Activated T-helper 17 cell treated with anti-CD3 and anti-CD28 coated beads, Interleukin-2, amount 50 U/mL, for 72 hours (primary cell): ENCODE results near the gene ONECUT3. TPM values are rescaled to one million over a fixed set of nuclear protein-coding genes. Genes with fewer than 3 reads are reported as not detected.

ENCODE experiments used
- ATAC-seq: fragments of 150-1000 bp; cut with Tn5 transposase; replicated peaks from 2 replicates; pipeline ENCODE4 v1.10.0; 2021; ENCODE audit warnings: mild to moderate bottlenecking, moderate library complexity
- H3K27ac Mint-ChIP-seq: one replicate; pipeline ENCODE4 v1.8.0; 2022; ENCODE audit warnings: mixed read lengths
- H3K27me3 Mint-ChIP-seq: one replicate; pipeline ENCODE4 v1.8.0; 2022; ENCODE audit warnings: mixed read lengths
- H3K36me3 Mint-ChIP-seq: one replicate; pipeline ENCODE4 v1.8.0; 2022; ENCODE audit warnings: low read depth, mild to moderate bottlenecking, mixed read lengths
- H3K4me1 Mint-ChIP-seq: one replicate; pipeline ENCODE4 v1.8.0; 2022; ENCODE audit warnings: mixed read lengths
- H3K4me3 Mint-ChIP-seq: one replicate; pipeline ENCODE4 v1.8.0; 2022; ENCODE audit warnings: mild to moderate bottlenecking, mixed read lengths
- H3K9me3 Mint-ChIP-seq: one replicate; pipeline ENCODE4 v1.8.0; 2022; ENCODE audit warnings: mixed read lengths
- total RNA-seq, 2 donors: library from RNA; stranded (reverse); gene quantifications; one replicate each; pipeline ENCODE4 v1.2.3, GENCODE V29; 2022

Gene ONECUT3
- total RNA-seq, 2 donors from 2014 or later, result not detected

- no peak for ATAC-seq
- Mint-ChIP-seq H3K4me3 (no peak overlapping the region), H3K9me3 (no peaks in the 10 kb centered on the region), H3K27me3 (peaks cover 5% of the 10 kb centered on the region), H3K27ac (no peak overlapping the region), H3K36me3 (peaks cover 7% of the 10 kb centered on the region), H3K4me1 (no peaks in the 10 kb centered on the region)
These were observed 46.5 kb downstream of the ONECUT3 start for GRCh38 chr19:1799695-1800342.

GRCh38 chr19:1804858-1805257, 51.6 kb downstream of the ONECUT3 start:
- no peaks in the 10 kb centered on the region for H3K4me1 Mint-ChIP-seq

GRCh38 chr19:1805401-1806183, 52.3 kb downstream of the ONECUT3 start:
- H3K27ac Mint-ChIP-seq, result no peak overlapping the region
- no peaks in the 10 kb centered on the region for H3K4me1 Mint-ChIP-seq
- no peak overlapping the region for H3K4me3 Mint-ChIP-seq
- no peaks in the 10 kb centered on the region for H3K36me3 Mint-ChIP-seq
- no peaks in the 10 kb centered on the region for H3K27me3 Mint-ChIP-seq
- no peak for ATAC-seq
- H3K9me3 Mint-ChIP-seq, result no peaks in the 10 kb centered on the region

More at GRCh38 chr19:1804858-1805257, 51.6 kb downstream of the ONECUT3 start:
- no peak for ATAC-seq
- no peak overlapping the region for H3K4me3 Mint-ChIP-seq
- peaks cover 5% of the 10 kb centered on the region for H3K36me3 Mint-ChIP-seq
- H3K9me3 Mint-ChIP-seq, result no peaks in the 10 kb centered on the region
- no peak overlapping the region for H3K27ac Mint-ChIP-seq
- no peaks in the 10 kb centered on the region for H3K27me3 Mint-ChIP-seq

DNA sequence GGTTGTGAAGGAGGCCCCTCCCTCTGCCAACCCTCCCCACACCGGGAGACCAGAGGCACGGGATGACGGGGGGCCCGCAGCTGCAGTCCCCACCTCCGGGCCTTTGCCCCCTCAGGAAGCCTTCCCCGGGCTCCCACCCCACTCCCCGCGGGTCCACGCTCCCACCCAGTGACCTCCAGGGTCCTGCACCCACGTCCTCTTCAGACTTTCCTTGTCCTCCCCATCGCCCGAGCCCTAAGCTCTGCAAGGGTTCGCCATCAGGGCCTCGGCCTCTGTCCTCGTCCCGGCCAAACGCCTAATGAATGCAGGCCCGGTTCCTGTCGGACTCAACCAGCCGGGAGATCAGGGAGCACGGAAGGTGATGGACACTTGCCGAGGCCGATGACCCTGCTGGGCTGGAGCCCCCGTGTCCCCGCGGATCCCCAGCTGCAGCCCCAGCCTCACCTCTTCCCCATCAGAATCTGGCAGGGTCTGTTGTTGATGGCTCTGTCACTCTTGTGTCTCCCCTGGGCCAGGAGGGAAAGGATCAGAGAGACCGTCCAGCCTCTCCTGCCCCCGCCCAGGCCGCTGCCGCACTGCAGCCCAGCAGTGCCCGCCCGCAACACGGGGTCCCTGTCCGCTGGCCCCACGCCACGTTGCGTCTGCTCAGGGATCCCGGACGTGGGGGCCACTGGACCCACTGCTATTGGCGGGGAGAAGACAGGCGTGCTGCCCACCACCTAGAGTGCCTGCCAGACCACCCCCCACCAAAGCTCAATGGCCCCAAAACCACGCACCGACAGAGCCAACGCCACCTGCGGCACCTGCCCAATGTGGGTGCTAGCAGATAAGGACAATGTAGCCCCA, 53.1 kb downstream of the ONECUT3 start:
- Mint-ChIP-seq H3K36me3 (no peaks in the 10 kb centered on the region), H3K27me3 (no peaks in the 10 kb centered on the region), H3K9me3 (no peaks in the 10 kb centered on the region), H3K4me1 (peaks cover 3% of the 10 kb centered on the region), H3K4me3 (no peak overlapping the region), H3K27ac (no peak overlapping the region)
- no peak for ATAC-seq

GRCh38 chr19:1807030-1807694, 53.9 kb downstream of the ONECUT3 start:
- no peak for ATAC-seq
- H3K4me1 Mint-ChIP-seq, result peaks cover 5% of the 10 kb centered on the region
- H3K27me3 Mint-ChIP-seq, result no peaks in the 10 kb centered on the region
- H3K36me3 Mint-ChIP-seq, result no peaks in the 10 kb centered on the region
- H3K9me3 Mint-ChIP-seq, result no peaks in the 10 kb centered on the region
- no peak overlapping the region for H3K4me3 Mint-ChIP-seq
- H3K27ac Mint-ChIP-seq, result no peak overlapping the region

GRCh38 chr19:1807695-1808394, 54.5 kb downstream of the ONECUT3 start:
- peaks cover 9% of the 10 kb centered on the region for H3K4me1 Mint-ChIP-seq
- no peak overlapping the region for H3K4me3 Mint-ChIP-seq
- H3K9me3 Mint-ChIP-seq, result no peaks in the 10 kb centered on the region
- no peaks in the 10 kb centered on the region for H3K27me3 Mint-ChIP-seq
- no peaks in the 10 kb centered on the region for H3K36me3 Mint-ChIP-seq
- no peak for ATAC-seq
- no peak overlapping the region for H3K27ac Mint-ChIP-seq

DNA sequence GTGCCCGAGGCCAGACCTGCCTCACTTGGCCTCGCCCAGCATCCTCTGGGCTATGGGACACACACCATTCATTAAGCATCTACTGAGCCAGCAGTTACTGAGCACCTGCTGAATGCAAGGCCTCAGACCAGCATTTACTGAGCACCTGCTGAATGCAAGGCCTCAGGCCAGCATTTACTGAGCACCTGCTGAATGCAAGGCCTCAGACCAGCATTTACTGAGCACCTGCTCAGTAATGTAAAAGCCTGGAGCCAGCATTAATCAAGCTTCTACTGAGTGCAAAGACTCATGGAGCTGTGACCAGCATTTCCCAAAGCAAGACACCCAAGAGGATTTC, 55.1 kb downstream of the ONECUT3 start:
- H3K36me3 Mint-ChIP-seq, result no peaks in the 10 kb centered on the region
- peaks cover 12% of the 10 kb centered on the region for H3K4me1 Mint-ChIP-seq
- H3K4me3 Mint-ChIP-seq, result no peak overlapping the region
- H3K9me3 Mint-ChIP-seq, result no peaks in the 10 kb centered on the region
- no peaks in the 10 kb centered on the region for H3K27me3 Mint-ChIP-seq
- no peak overlapping the region for H3K27ac Mint-ChIP-seq
- ATAC-seq, result no peak

DNA sequence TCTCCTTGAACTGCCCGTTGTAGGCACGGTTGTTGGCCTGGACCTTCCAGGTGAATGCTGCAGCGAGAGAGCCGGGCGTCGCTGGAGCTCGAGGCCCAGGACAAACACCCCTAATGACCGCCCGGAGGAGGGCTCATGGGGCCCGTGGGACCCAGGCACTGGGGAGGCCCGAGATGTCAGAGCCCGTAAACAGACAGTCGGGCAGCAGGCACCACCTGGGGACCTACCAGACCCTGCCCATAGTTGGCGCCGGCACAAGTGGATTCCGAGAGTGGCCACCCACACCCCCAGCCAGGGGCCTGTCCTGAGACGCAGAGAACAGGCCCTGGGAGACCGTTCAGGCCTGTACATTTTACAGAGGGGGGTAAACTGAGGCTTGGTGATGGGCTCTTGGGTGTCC, 56.4 kb downstream of the ONECUT3 start:
- Mint-ChIP-seq H3K4me3 (no peak overlapping the region), H3K36me3 (no peaks in the 10 kb centered on the region), H3K27me3 (no peaks in the 10 kb centered on the region), H3K27ac (no peak overlapping the region), H3K9me3 (no peaks in the 10 kb centered on the region), H3K4me1 (peaks cover 12% of the 10 kb centered on the region)
- ATAC-seq, result no peak

GRCh38 chr19:1810439-1811160, 57.3 kb downstream of the ONECUT3 start:
- Mint-ChIP-seq H3K9me3 (no peaks in the 10 kb centered on the region), H3K4me1 (peaks cover 12% of the 10 kb centered on the region), H3K27me3 (no peaks in the 10 kb centered on the region), H3K4me3 (peak overlapping the region; percentile 92), H3K36me3 (no peaks in the 10 kb centered on the region), H3K27ac (no peak overlapping the region)
- no peak for ATAC-seq

DNA sequence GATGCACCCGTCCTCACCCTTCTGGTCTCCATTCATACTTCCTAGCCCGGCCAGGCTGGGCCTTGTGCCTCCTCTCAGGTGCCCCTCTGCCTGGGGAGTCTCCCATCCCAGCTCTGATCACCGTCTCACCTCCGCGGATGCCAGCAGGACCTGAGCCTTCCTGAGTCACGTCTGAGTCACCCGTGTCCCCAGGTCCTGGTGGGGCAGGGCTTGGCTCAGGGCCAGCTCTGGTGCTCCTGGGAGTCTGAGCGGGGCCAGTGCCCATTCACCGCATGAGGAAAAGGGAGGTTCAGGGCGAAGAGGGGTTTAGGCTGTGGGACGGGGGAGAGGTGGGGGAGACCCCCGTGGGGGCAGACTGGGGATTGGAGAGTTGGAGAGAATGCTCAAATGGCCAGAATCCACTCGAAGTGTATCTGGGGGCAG, 58.2 kb downstream of the ONECUT3 start:
- Mint-ChIP-seq H3K27ac (peak overlapping the region; percentile 11), H3K27me3 (no peaks in the 10 kb centered on the region), H3K4me3 (peak overlapping the region; percentile 92), H3K9me3 (no peaks in the 10 kb centered on the region), H3K4me1 (peaks cover 12% of the 10 kb centered on the region), H3K36me3 (peaks cover 6% of the 10 kb centered on the region)
- peak; percentile 43 for ATAC-seq

DNA sequence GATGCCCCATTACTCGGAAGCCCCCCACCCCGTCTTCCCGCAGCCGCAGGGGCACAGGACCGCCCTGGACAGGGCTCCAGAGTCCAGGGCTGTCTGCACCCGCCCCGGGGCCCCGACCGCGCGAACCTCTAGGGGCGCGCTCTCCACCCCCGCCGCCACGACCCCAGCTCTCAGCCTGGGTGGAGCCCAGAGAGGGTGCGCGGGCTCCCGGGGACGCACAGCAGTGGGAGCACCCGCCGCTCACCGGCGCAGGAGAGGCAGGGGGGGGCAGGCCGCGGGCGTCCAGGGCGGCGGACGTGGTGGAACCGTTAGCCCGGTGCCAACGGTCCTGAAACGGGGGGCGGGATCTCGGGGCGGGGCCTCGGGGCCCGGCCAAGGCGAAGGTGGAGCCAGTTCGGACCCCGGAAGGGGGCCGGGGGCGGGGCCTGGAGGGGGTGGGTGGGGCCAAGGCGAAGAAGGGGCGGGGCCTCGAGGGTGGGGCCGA, 58.7 kb downstream of the ONECUT3 start, which contains the start of gene ATP8B3:
ATP8B3 (minus strand) TSS at position 335 of the 484 bp plus-strand sequence. CDS start 540 bp downstream, outside the sequence.
- H3K27ac Mint-ChIP-seq, result peak within 1 kb of the TSS; percentile 67

GRCh38 chr19:1812426-1813191, 59.3 kb downstream of the ONECUT3 start:
- peak; percentile 88 for ATAC-seq
- H3K36me3 Mint-ChIP-seq, result peaks cover 6% of the 10 kb centered on the region
- peak overlapping the region; percentile 92 for H3K4me3 Mint-ChIP-seq

More for the DNA sequence above, 58.7 kb downstream of the ONECUT3 start, which contains the start of gene ATP8B3:
- ATAC-seq, result peak; percentile 34
- H3K27me3 Mint-ChIP-seq, result no peaks in the 10 kb centered on the region
- H3K36me3 Mint-ChIP-seq, result peaks cover 6% of the 10 kb centered on the region
- H3K4me1 Mint-ChIP-seq, result peaks cover 12% of the 10 kb centered on the region
- no peaks in the 10 kb centered on the region for H3K9me3 Mint-ChIP-seq
- peak within 1 kb of the TSS; percentile 92 for H3K4me3 Mint-ChIP-seq

More at GRCh38 chr19:1812426-1813191, 59.3 kb downstream of the ONECUT3 start:
- H3K9me3 Mint-ChIP-seq, result no peaks in the 10 kb centered on the region
- H3K4me1 Mint-ChIP-seq, result peaks cover 12% of the 10 kb centered on the region
- no peaks in the 10 kb centered on the region for H3K27me3 Mint-ChIP-seq
- peak overlapping the region; percentile 67 for H3K27ac Mint-ChIP-seq
